Hepatocyte (in vitro differentiated cells): ENCODE results near the gene TCF7L1.

Source experiments
- EZH2 ChIP-seq: fragments of 200-600 bp; sonication (generic); IDR thresholded peaks from 2 replicates; pipeline ENCODE4 v1.6.1; 2016; ENCODE audit warnings: antibody characterized with exemption, mild to moderate bottlenecking, borderline replicate concordance
- TF ChIP-seq, protein P1 (sequence below): fragments of 200-600 bp; sonication (generic); IDR thresholded peaks from 2 replicates; pipeline ENCODE4 v1.5.1; 2016; ENCODE audit warnings: antibody characterized with exemption, mild to moderate bottlenecking; ENCODE audit not compliant: poor library complexity

DNA sequence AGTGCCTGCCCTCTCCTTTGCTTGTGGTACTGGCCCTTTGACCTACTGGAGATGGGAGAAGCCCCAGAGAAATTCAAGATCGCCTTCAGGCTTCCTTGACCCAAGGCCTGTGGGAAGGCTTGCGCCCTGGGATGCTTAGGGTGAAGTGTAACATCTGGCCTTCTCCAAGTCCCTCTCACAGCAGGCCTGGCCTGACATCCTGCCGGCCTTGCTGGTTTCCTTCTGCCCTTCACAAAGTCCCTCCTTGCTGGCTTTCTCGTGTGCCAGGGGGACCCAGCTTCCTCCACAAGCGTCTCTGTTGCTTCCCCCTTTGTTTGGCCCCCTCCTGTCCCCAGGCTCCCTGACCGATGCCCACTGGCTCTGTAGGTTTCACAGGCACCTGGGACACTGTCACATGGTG is 26.4 kb downstream of the TCF7L1 start:
- TF ChIP-seq, protein P1, sequence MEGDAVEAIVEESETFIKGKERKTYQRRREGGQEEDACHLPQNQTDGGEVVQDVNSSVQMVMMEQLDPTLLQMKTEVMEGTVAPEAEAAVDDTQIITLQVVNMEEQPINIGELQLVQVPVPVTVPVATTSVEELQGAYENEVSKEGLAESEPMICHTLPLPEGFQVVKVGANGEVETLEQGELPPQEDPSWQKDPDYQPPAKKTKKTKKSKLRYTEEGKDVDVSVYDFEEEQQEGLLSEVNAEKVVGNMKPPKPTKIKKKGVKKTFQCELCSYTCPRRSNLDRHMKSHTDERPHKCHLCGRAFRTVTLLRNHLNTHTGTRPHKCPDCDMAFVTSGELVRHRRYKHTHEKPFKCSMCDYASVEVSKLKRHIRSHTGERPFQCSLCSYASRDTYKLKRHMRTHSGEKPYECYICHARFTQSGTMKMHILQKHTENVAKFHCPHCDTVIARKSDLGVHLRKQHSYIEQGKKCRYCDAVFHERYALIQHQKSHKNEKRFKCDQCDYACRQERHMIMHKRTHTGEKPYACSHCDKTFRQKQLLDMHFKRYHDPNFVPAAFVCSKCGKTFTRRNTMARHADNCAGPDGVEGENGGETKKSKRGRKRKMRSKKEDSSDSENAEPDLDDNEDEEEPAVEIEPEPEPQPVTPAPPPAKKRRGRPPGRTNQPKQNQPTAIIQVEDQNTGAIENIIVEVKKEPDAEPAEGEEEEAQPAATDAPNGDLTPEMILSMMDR: no peak
- no peak for TF ChIP-seq EZH2
